Stomach (tissue), 9 donors: ENCODE measurements around the gene ZNF785. TPM values are rescaled to one million over a fixed set of nuclear protein-coding genes. Genes with fewer than 3 reads are reported as not detected.
A peak's percentile ranks its signal among the peaks of the same experiment; 100 is the strongest.

Source experiments
- DNase-seq, 2 donors: peaks; one replicate each; pipeline versions ENCODE4 v3.0.0 to v3.0.0-alpha.2; 2013 to 2019
- H3K27ac ChIP-seq, 5 donors: fragments of 200-600 bp in 4 of 5; sonication (generic) in 4 of 5; one replicate each; pipeline ENCODE4 v1.5.1; 2013 to 2019; ENCODE audit warnings: mild to moderate bottlenecking in 1 of 5, moderate library complexity in 1 of 5
- H3K27me3 ChIP-seq, 3 donors: fragments of 200-600 bp; sonication (generic); one replicate each; pipeline ENCODE4 v1.5.1; 2017 to 2019; ENCODE audit warnings: mixed run types in 1 of 3
- H3K36me3 ChIP-seq, 4 donors: fragments of 200-600 bp; sonication (generic); 1 replicate in 3 of 4; 2 replicates in 1 of 4; pipeline ENCODE4 v1.5.1; 2016 to 2019
- H3K4me1 ChIP-seq, 4 donors: fragments of 200-600 bp; sonication (generic); one replicate each; pipeline ENCODE4 v1.5.1; 2016 to 2019
- H3K4me3 ChIP-seq, 4 donors: fragments of 200-600 bp; sonication (generic) in 3 of 4; one replicate each; pipeline ENCODE4 v1.5.1; 2016 to 2019; ENCODE audit warnings: mild to moderate bottlenecking in 1 of 4
- H3K9me3 ChIP-seq, 4 donors: fragments of 200-600 bp; sonication (generic); one replicate each; pipeline ENCODE4 v1.5.1; 2016 to 2019
- EP300 ChIP-seq: sonication (generic); formaldehyde crosslinking; IDR thresholded peaks from one replicate; pipeline ENCODE4 v1.6.1; 2017; ENCODE audit warnings: antibody characterized with exemption
- POLR2A ChIP-seq, 4 donors: fragments of 450-650 bp; IDR thresholded peaks; one replicate each; pipeline ENCODE4 v1.6.1; 2016; ENCODE audit warnings: antibody characterized with exemption in 4 of 4, control low read depth in 2 of 4, mild to moderate bottlenecking in 1 of 4, moderate library complexity in 1 of 4
- POLR2AphosphoS5 ChIP-seq, 3 donors: sonication (generic); formaldehyde crosslinking; IDR thresholded peaks; one replicate each; pipeline ENCODE4 v1.6.1; 2016; ENCODE audit warnings: antibody characterized with exemption in 3 of 3
- WGBS, 5 donors: extraction: QIAGEN DNeasy Blood & Tissue Kit in 3 of 5; methylation state at CpG; one replicate each; pipeline versions ENCODE4 v1.1.5 to v1.1.7; 2013 to 2018; 5-methylcytosine and 5-hydroxymethylcytosine counted together
- intact Hi-C: fragments of 100-400 bp; cut with DNase I; formaldehyde crosslinking; loops from one replicate; pipeline ENCODE4 v1.15.1; 2023; ENCODE audit warnings: low total_unique reads
- polyA plus RNA-seq, 3 donors: library from polyadenylated mRNA; stranded (reverse); fragments of 200-250 nt; gene quantifications; one replicate each; pipeline ENCODE4 v1.2.3, GENCODE V29; 2013
- total RNA-seq, 5 donors: library from RNA; depleted of rRNA; stranded (reverse); fragments of >200 nt; gene quantifications; one replicate each; pipeline versions ENCODE4 v1.1.0 to v1.2.3, GENCODE V29; 2014 to 2016
- TF ChIP-seq, protein P1 (sequence below), 7 experiments: fragments of 450-650 bp in 4 of 7; fragments of 200-600 bp in 3 of 7; sonication (generic) in 3 of 7; IDR thresholded peaks; one replicate each; pipeline ENCODE4 v1.5.1; 2016 to 2019; ENCODE audit warnings: antibody characterized with exemption in 7 of 7, control low read depth in 2 of 7, mild to moderate bottlenecking in 1 of 7
- donor health status: healthy with polysubstance abuse.
- donor health status: Bipolar disorder and iron deficiency.
- donor health status: healthy.

The ZNF785 gene
- total and polyA plus RNA-seq, 8 donors, result 3.8 to 49.0 (median 8.4) TPM

DNA sequence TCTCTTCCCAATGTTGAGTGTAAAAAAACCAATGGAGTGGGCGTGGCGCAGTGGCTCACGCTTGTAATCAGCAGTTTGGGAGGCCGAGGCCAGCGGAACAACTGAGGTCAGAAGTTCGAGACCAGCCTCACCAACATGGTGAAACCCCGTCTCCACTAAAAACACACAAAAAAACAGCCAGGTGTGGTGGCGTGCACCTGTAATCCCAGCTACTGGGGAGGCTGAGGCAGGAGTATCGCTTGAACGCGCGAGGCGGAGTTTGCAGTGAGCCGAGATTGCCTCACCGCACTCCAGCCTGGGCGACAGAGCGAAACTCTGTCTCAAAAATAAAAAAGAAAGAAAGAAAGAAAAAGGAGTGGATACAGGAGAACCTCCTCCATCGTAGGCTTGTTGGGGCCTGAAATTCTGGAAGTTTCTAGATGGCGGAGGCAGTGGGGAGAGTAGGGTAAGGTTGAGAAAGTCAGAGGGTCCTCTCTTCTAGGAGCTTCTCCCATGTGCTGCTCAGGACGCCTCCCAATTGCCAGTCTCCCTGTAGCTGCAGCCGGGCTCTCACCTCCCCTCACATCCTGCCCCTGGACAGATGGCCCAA is 26.6 kb downstream of the ZNF785 start:
- Histone ChIP-seq H3K4me3 (peak overlapping the region; percentile 72 to 84 (median 78)), H3K27ac (peak overlapping the region; percentile 71 to 98 (median 96))
- intact Hi-C loops, result no loop called here

DNA sequence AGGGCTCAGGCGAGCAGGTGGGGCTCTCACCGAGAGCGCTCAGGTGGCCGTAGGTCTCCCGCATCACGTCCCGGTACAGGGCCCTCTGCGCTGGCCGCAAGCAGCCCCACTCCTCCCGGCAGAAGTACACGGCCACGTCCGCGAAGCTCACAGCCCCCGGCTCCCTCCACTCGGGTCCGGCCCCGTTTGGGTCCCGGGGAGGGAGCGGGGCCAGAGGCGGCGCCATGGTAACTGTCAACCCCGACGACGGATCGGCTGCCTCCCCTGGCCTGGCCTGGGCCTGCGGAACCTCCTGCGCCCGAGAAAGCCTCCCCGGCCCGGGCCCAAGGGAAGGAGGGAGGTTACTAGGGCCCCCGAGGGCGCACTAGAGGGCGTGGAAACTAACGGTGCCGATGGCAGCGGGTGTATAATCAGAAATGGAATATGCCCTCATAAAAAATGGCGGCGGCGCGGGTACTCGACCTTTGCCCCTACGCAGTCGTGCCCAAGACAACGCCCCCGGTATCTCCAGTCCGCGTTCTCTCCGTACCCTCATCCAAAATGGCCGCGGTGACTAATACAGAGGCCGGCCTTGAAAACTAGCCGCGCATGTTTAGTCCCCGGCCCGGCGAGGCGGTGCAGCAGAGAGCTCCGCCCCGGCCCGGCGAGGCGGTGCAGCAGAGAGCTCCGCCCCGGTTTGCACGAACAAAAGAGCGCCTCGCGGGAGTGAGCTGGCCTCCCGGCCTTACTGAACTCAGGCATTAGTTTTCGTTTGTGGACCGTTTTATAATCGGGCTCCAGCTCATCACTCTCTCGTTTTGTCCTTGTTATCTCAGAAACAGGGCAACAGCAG is 27.3 kb downstream of the ZNF785 start, which contains the start of gene ZNF764:
TSS of gene ZNF764 (minus strand) at position 418 of the 832 bp plus-strand sequence. CDS start at position 226, 192 bp downstream.
- H3K4me3 ChIP-seq, result peak within 1 kb of the TSS; percentile 72 to 84 (median 78)
- peak; percentile 99 for DNase-seq
- peaks cover 13 to 32% (median 31%) of the 10 kb centered on the region in 4 donors for H3K36me3 ChIP-seq
- intact Hi-C loops, result no loop called here
- H3K4me1 ChIP-seq, result peaks cover 7 to 75% (median 59%) of the 10 kb centered on the region in 4 donors
- H3K9me3 ChIP-seq, result no peaks in the 10 kb centered on the region
- TF ChIP-seq POLR2AphosphoS5 (IDR thresholded peaks at IDR 0.05) (peak; percentile 48 to 91 (median 51)), POLR2A (IDR thresholded peaks at IDR 0.05) (peak in 1 of 4 donors; percentile 12), EP300 (no peak)
- TF ChIP-seq, protein P1, sequence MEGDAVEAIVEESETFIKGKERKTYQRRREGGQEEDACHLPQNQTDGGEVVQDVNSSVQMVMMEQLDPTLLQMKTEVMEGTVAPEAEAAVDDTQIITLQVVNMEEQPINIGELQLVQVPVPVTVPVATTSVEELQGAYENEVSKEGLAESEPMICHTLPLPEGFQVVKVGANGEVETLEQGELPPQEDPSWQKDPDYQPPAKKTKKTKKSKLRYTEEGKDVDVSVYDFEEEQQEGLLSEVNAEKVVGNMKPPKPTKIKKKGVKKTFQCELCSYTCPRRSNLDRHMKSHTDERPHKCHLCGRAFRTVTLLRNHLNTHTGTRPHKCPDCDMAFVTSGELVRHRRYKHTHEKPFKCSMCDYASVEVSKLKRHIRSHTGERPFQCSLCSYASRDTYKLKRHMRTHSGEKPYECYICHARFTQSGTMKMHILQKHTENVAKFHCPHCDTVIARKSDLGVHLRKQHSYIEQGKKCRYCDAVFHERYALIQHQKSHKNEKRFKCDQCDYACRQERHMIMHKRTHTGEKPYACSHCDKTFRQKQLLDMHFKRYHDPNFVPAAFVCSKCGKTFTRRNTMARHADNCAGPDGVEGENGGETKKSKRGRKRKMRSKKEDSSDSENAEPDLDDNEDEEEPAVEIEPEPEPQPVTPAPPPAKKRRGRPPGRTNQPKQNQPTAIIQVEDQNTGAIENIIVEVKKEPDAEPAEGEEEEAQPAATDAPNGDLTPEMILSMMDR (IDR thresholded peaks at IDR 0.05), result peak in 1 of 7 experiments; percentile 6
- WGBS, 5 donors, result 0% methylated on average over 11 to 74 of the region's 74 CpGs
- H3K27me3 ChIP-seq, result no peaks in the 10 kb centered on the region
- H3K27ac ChIP-seq, result peak within 1 kb of the TSS; percentile 91 to 98 (median 96)

More for the DNA sequence above, 26.6 kb downstream of the ZNF785 start:
- 72 to 82% (median 77%) methylated on average over 21 of the region's 21 CpGs for WGBS, 5 donors
- H3K4me1 ChIP-seq, result peaks cover 7 to 68% (median 53%) of the 10 kb centered on the region in 4 donors
- TF ChIP-seq POLR2A (IDR thresholded peaks at IDR 0.05) (no peak), POLR2AphosphoS5 (IDR thresholded peaks at IDR 0.05) (no peak), EP300 (no peak)
- TF ChIP-seq, protein P1 (IDR thresholded peaks at IDR 0.05), result no peak
- no peaks in the 10 kb centered on the region for H3K27me3 ChIP-seq
- H3K9me3 ChIP-seq, result no peaks in the 10 kb centered on the region
- H3K36me3 ChIP-seq, result peaks cover 13 to 25% (median 24%) of the 10 kb centered on the region in 4 donors
- DNase-seq, result no peak

DNA sequence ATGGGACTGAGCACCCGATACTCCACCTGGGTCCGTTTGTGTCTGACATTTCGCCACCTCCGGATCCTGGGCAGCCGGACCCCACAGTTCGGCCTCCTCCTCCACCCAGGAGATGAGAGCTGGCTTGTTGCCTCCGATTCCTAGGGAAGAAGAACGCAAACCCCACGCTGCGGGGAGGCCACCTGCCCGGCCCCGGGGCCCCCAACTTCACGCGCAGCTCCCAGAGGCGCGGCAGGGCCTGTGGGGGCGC is 27.9 kb downstream of the ZNF785 start:
- Histone ChIP-seq H3K27ac (peak overlapping the region; percentile 91 to 98 (median 96)), H3K4me1 (peaks cover 7 to 80% (median 65%) of the 10 kb centered on the region in 4 donors), H3K36me3 (peaks cover 13 to 37% (median 37%) of the 10 kb centered on the region in 4 donors), H3K27me3 (no peaks in the 10 kb centered on the region), H3K9me3 (no peaks in the 10 kb centered on the region), H3K4me3 (peak overlapping the region; percentile 72 to 84 (median 78))
- no peak for DNase-seq
- intact Hi-C loops, result no loop called here
- TF ChIP-seq, protein P1 (IDR thresholded peaks at IDR 0.05), result no peak
- TF ChIP-seq POLR2AphosphoS5 (IDR thresholded peaks at IDR 0.05) (no peak), EP300 (no peak), POLR2A (IDR thresholded peaks at IDR 0.05) (no peak)
- WGBS, 5 donors, result 0 to 1% (median 1%) methylated on average over 7 to 17 of the region's 17 CpGs; no CpG with 5 or more reads in 1 of the 5 donors

DNA sequence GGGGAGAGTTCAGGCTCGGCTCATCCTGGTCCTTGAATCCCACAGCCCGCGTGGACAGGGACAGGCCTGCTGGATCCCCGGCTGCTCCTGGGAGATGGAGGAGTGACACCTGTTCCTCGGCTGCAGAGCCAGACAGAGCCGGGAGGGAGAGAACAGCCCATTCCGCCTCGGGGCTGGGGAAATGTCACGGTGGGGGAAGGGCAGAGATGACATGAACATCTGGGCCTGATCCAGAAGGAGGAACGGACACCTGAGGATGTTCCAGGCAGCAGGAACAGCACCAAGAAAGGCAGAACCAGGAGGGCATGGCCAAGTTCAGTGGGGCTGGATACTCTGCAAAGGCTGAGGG is 29.4 kb downstream of the ZNF785 start:
- no peaks in the 10 kb centered on the region for H3K27me3 ChIP-seq
- peaks cover 13 to 40% (median 37%) of the 10 kb centered on the region in 4 donors for H3K36me3 ChIP-seq
- intact Hi-C loops, result no loop called here
- peak overlapping the region in 4 of 5 donors; percentile 91 to 98 (median 96) for H3K27ac ChIP-seq
- peaks cover 6 to 87% (median 64%) of the 10 kb centered on the region in 4 donors for H3K4me1 ChIP-seq
- H3K4me3 ChIP-seq, result peak overlapping the region; percentile 5 to 84 (median 72)
- no peak for DNase-seq
- WGBS, 5 donors, result 34 to 68% (median 47%) methylated on average over 10 of the region's 10 CpGs
- H3K9me3 ChIP-seq, result no peaks in the 10 kb centered on the region
- TF ChIP-seq POLR2AphosphoS5 (IDR thresholded peaks at IDR 0.05) (no peak), EP300 (no peak), POLR2A (IDR thresholded peaks at IDR 0.05) (no peak)
- TF ChIP-seq, protein P1 (IDR thresholded peaks at IDR 0.05), result no peak
